HepG2 (cell line): ENCODE results near the gene ZBTB32. TPM values are rescaled to one million over a fixed set of nuclear protein-coding genes. Genes with fewer than 3 reads are reported as not detected.

ENCODE experiments used
- EZH2 ChIP-seq: conservative IDR thresholded peaks from 2 replicates; pipeline ENCODE4 v1.6.1; 2012; ENCODE audit warnings: mild to moderate bottlenecking, low read depth, low read length, moderate library complexity
- FOXK2 ChIP-seq: fragments of 450-650 bp; IDR thresholded peaks from 2 replicates; pipeline ENCODE4 v1.6.1; 2016
- GLI4 ChIP-seq: sonication (generic); formaldehyde crosslinking; IDR thresholded peaks from 2 replicates; pipeline ENCODE4 v1.5.1; 2020; ENCODE audit warnings: missing genetic modification reagents, mild to moderate bottlenecking, moderate library complexity, borderline replicate concordance
- HOXA7 ChIP-seq: sonication (generic); formaldehyde crosslinking; IDR thresholded peaks from 2 replicates; pipeline ENCODE4 v1.8.1; 2022; ENCODE audit warnings: mild to moderate bottlenecking, missing genetic modification reagents, moderate library complexity
- IRF2 ChIP-seq: IDR thresholded peaks from 2 replicates; pipeline ENCODE4 v1.6.1; 2018; ENCODE audit warnings: missing genetic modification reagents, missing compliant biosample characterization
- KAT2B ChIP-seq: fragments of 150-350 bp; IDR thresholded peaks from 2 replicates; pipeline ENCODE4 v1.6.1; 2014; ENCODE audit warnings: low read depth, low read length, borderline replicate concordance
- MAFK ChIP-seq, 2 experiments: IDR thresholded peaks in 1 of 2; conservative IDR thresholded peaks in 1 of 2; 2 replicates each; pipeline ENCODE4 v1.6.1; 2011; ENCODE audit warnings: improper control_type of control experiment in 2 of 2, low read length in 2 of 2
- NAIF1 ChIP-seq: sonication (generic); formaldehyde crosslinking; IDR thresholded peaks from 2 replicates; pipeline ENCODE4 v1.5.0; 2020; ENCODE audit warnings: mild to moderate bottlenecking, missing genetic modification reagents, borderline replicate concordance
- SKI ChIP-seq: fragments of 450-650 bp; IDR thresholded peaks from one replicate; pipeline ENCODE4 v1.6.1; 2018; ENCODE audit warnings: mild to moderate bottlenecking; ENCODE audit not compliant: partially characterized antibody
- TCF7L2 ChIP-seq: IDR thresholded peaks from 2 replicates; pipeline ENCODE4 v1.6.1; 2011; ENCODE audit warnings: mild to moderate bottlenecking, low read depth, low read length, moderate library complexity
- ZFP36 ChIP-seq: fragments of 150-350 bp; IDR thresholded peaks from 2 replicates; pipeline ENCODE4 v1.6.1; 2018; ENCODE audit warnings: borderline replicate concordance, low read length, low read depth; ENCODE audit not compliant: partially characterized antibody
- ZNF235 ChIP-seq: sonication (generic); formaldehyde crosslinking; IDR thresholded peaks from 2 replicates; pipeline ENCODE4 v1.8.1; 2023; ENCODE audit warnings: mild to moderate bottlenecking, missing genetic modification reagents, borderline replicate concordance
- ZNF367 ChIP-seq: sonication (generic); formaldehyde crosslinking; IDR thresholded peaks from 2 replicates; pipeline ENCODE4 v1.4.0; 2020; ENCODE audit warnings: missing genetic modification reagents, borderline replicate concordance
- ZNF484 ChIP-seq: sonication (generic); formaldehyde crosslinking; IDR thresholded peaks from 2 replicates; pipeline ENCODE4 v1.5.1; 2020; ENCODE audit warnings: mild to moderate bottlenecking, low read depth, missing genetic modification reagents, borderline replicate concordance
- ZNF678 ChIP-seq: sonication (generic); formaldehyde crosslinking; IDR thresholded peaks from 2 replicates; pipeline ENCODE4 v1.4.0; 2020; ENCODE audit warnings: mild to moderate bottlenecking, missing genetic modification reagents
- ZNF781 ChIP-seq: sonication (generic); formaldehyde crosslinking; IDR thresholded peaks from 2 replicates; pipeline ENCODE4 v1.5.1; 2020; ENCODE audit warnings: borderline replicate concordance, mild to moderate bottlenecking, missing genetic modification reagents; ENCODE audit errors: not compliant biosample characterization
- polyA plus RNA-seq, 8 experiments: library from polyadenylated mRNA; depleted of rRNA in 3 of 8; stranded (reverse) in 7 of 8; unstranded in 1 of 8; fragments of >200 nt; fragmentation: Illumina TruSeq in 4 of 8; extraction: Trizol in 4 of 8; gene quantifications; 2 replicates each; pipeline versions ENCODE4 v1.2.1 to v1.2.3, GENCODE V29; 2011 to 2016; ENCODE audit warnings: low read depth in 4 of 8, missing spikeins in 1 of 8, mixed read lengths in 1 of 8; ENCODE audit not compliant: insufficient read depth in 1 of 8
- total RNA-seq, 5 experiments: library from RNA; depleted of rRNA; stranded (reverse); fragments of >200 nt; fragmentation: Illumina TruSeq; extraction: Trizol; gene quantifications; 2 replicates each; pipeline ENCODE4 v1.2.3, GENCODE V29; 2016; ENCODE audit warnings: low read depth in 1 of 5
- TF ChIP-seq, protein P1 (sequence below): IDR thresholded peaks from 2 replicates; pipeline ENCODE4 v1.6.1; 2018; ENCODE audit warnings: missing genetic modification reagents
- TF ChIP-seq, protein P2 (sequence below): sonication (generic); formaldehyde crosslinking; IDR thresholded peaks from 2 replicates; pipeline ENCODE4 v1.5.0; 2020; ENCODE audit warnings: missing genetic modification reagents
- TF ChIP-seq, protein P3 (sequence below): sonication (generic); formaldehyde crosslinking; IDR thresholded peaks from 2 replicates; pipeline ENCODE4 v1.5.1; 2020; ENCODE audit warnings: mild to moderate bottlenecking, missing genetic modification reagents, moderate library complexity
- TF ChIP-seq, protein P4 (sequence below): sonication (generic); formaldehyde crosslinking; IDR thresholded peaks from 2 replicates; pipeline ENCODE4 v1.5.0; 2020; ENCODE audit warnings: mild to moderate bottlenecking, missing genetic modification reagents

The ZBTB32 gene
- total and polyA plus RNA-seq, 2 of the 13 experiments (the other 11 are each of a cell fraction or from before 2014, with no cell fraction given), result not detected

DNA sequence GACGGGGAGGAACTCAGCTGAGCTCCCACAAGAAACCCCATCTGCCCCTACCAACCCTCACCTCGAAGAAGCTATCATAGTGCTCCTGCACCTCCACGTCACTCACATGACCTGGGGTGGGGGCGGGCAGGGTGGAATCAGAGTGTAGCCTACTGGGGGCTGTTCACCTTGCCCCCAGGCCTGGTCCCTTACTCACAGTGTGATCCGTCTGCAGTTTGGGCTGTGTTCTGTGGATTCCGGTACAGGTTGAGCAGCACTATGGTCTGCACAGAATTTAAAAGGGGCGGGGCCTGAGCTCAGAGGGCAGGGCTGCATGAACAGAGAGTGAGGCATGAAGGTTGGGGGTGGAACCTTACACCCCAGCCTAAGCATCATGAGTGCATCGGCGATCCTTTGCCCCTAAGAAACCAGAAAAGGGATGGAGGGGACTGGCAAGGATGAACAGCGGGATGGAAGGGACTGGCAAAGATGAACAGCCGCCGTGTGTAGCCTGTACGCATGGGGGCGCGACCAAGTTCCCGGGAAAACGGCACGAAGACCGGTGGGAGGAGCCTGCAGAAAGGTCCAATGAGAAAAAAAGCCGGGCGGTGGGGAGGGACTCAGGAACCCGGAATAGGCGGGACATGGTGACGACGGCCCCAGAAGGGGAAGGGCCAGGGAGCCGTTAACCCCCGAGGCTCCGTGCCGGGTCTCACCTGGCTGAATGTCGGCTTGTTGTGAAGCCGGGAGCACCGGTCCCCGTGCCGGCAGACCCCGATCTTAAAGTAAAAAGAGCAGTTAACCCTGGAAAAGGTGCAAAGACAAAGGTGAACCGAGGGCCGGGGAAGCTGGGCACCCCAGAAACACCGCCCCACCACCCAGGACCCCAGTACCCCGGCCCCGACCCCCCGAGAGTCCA is 40.3 kb downstream of the ZBTB32 start (continued):
- TF ChIP-seq IRF2 (CRISPR knock-in tag) (no peak; the same call in none of the 2 replicates), GLI4 (CRISPR knock-in tag) (no peak), ZNF678 (CRISPR knock-in tag) (no peak), KAT2B (no peak), MAFK (conservative IDR thresholded peaks at IDR 0.05 in 1 of 2, IDR thresholded peaks at IDR 0.05 in 1 of 2; ENCODE audit: low read length in 2 of 2) (no peak), ZNF781 (CRISPR knock-in tag) (no peak), ZFP36 (no peak), ZNF367 (no peak), TCF7L2 (no peak), EZH2 (no peak), ZNF484 (CRISPR knock-in tag) (no peak), SKI (no peak), FOXK2 (no peak), NAIF1 (CRISPR knock-in tag) (no peak), ZNF235 (CRISPR knock-in tag) (no peak), HOXA7 (CRISPR knock-in tag) (no peak)
- TF ChIP-seq, protein P1, sequence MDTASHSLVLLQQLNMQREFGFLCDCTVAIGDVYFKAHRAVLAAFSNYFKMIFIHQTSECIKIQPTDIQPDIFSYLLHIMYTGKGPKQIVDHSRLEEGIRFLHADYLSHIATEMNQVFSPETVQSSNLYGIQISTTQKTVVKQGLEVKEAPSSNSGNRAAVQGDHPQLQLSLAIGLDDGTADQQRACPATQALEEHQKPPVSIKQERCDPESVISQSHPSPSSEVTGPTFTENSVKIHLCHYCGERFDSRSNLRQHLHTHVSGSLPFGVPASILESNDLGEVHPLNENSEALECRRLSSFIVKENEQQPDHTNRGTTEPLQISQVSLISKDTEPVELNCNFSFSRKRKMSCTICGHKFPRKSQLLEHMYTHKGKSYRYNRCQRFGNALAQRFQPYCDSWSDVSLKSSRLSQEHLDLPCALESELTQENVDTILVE (CRISPR knock-in tag), result 0 out of 2 replicates have a peak, but pooled peaks have one; percentile 19
- TF ChIP-seq, protein P2, sequence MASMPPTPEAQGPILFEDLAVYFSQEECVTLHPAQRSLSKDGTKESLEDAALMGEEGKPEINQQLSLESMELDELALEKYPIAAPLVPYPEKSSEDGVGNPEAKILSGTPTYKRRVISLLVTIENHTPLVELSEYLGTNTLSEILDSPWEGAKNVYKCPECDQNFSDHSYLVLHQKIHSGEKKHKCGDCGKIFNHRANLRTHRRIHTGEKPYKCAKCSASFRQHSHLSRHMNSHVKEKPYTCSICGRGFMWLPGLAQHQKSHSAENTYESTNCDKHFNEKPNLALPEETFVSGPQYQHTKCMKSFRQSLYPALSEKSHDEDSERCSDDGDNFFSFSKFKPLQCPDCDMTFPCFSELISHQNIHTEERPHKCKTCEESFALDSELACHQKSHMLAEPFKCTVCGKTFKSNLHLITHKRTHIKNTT, result no peak
- TF ChIP-seq, protein P3, sequence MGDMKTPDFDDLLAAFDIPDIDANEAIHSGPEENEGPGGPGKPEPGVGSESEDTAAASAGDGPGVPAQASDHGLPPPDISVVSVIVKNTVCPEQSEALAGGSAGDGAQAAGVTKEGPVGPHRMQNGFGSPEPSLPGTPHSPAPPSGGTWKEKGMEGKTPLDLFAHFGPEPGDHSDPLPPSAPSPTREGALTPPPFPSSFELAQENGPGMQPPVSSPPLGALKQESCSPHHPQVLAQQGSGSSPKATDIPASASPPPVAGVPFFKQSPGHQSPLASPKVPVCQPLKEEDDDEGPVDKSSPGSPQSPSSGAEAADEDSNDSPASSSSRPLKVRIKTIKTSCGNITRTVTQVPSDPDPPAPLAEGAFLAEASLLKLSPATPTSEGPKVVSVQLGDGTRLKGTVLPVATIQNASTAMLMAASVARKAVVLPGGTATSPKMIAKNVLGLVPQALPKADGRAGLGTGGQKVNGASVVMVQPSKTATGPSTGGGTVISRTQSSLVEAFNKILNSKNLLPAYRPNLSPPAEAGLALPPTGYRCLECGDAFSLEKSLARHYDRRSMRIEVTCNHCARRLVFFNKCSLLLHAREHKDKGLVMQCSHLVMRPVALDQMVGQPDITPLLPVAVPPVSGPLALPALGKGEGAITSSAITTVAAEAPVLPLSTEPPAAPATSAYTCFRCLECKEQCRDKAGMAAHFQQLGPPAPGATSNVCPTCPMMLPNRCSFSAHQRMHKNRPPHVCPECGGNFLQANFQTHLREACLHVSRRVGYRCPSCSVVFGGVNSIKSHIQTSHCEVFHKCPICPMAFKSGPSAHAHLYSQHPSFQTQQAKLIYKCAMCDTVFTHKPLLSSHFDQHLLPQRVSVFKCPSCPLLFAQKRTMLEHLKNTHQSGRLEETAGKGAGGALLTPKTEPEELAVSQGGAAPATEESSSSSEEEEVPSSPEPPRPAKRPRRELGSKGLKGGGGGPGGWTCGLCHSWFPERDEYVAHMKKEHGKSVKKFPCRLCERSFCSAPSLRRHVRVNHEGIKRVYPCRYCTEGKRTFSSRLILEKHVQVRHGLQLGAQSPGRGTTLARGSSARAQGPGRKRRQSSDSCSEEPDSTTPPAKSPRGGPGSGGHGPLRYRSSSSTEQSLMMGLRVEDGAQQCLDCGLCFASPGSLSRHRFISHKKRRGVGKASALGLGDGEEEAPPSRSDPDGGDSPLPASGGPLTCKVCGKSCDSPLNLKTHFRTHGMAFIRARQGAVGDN (CRISPR knock-in tag), result peak; percentile 42
- TF ChIP-seq, protein P4, sequence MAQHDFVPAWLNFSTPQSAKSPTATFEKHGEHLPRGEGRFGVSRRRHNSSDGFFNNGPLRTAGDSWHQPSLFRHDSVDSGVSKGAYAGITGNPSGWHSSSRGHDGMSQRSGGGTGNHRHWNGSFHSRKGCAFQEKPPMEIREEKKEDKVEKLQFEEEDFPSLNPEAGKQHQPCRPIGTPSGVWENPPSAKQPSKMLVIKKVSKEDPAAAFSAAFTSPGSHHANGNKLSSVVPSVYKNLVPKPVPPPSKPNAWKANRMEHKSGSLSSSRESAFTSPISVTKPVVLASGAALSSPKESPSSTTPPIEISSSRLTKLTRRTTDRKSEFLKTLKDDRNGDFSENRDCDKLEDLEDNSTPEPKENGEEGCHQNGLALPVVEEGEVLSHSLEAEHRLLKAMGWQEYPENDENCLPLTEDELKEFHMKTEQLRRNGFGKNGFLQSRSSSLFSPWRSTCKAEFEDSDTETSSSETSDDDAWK (CRISPR knock-in tag), result no peak
